SK-N-MC (cell line): ENCODE data around the gene PAGR1.

ENCODE experiments used
- EZH2 ChIP-seq: fragments of 200-600 bp; sonication (generic); IDR thresholded peaks from one replicate; pipeline ENCODE4 v1.6.1; 2017; ENCODE audit warnings: antibody characterized with exemption
- FOXP2 ChIP-seq: optimal IDR thresholded peaks from 2 replicates; pipeline ENCODE3; 2011; ENCODE audit warnings: mild to moderate bottlenecking, moderate library complexity; ENCODE audit not compliant: insufficient read depth; ENCODE audit errors: extremely low read length, control extremely low read depth
- POLR2AphosphoS5 ChIP-seq: IDR thresholded peaks from 2 replicates; pipeline ENCODE4 v1.6.1; 2012; ENCODE audit warnings: mild to moderate bottlenecking, low read depth, low read length, borderline replicate concordance

DNA sequence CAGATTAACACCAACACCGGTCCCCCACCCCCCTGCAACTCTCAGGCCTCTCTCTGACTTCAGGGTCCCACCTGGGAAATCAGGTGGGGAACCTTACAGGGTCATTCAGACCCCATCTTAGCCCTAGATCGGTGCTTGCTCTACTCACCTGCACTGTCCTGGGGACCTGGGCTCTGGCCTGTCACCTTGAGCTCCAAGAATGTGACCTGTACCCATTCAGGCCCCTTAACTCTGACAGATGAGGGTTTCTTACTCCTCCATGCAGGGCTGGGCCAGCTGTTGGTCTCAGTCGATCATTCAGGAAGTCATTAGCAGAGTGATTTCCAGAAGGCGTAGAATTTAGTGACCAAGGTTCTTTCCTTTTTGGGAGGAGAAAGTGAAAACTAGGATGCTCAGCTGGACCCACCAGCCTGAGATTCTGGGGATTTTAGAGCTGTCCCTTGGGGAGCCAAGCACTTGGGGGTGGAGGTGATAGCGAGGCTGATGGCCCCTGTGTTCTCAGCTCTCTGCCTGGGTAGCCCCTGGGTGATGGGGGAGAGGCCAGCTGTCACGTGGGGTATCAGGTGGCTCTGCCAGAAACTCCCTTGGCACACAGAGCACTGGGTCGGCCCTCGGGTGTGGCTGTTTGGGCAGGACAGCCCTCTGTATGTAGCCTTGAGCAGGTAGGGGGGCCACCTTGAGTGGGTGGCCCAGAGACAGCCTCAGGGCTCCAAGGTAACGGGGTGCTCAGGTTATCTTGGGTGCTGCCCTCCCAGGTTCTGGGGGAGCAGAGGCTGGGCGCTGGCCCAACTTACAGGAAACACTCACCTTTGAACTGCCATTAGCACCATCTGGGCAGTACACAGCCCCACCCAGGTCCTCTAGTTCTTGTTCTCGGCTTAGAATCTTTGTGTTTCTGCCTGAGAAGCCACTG, 5.0 kb downstream of the PAGR1 start:
- TF ChIP-seq FOXP2 (no peak), EZH2 (no peak), POLR2AphosphoS5 (peak; percentile 25; the same call in 1 of the 2 replicates)
